Smooth muscle cell (in vitro differentiated cells): ENCODE measurements around the gene GMNN. TPM values are rescaled to one million over a fixed set of nuclear protein-coding genes. Genes with fewer than 3 reads are reported as not detected.

Source experiments
- DNase-seq: peaks from one replicate; lab custom pipeline; 2025; ENCODE audit not compliant: unreplicated experiment; lab: John Stamatoyannopoulos, UW
- H2AFZ ChIP-seq: fragments of 200-600 bp; sonication (generic); 2 replicates; pipeline ENCODE4 v1.6.0; 2016; ENCODE audit warnings: antibody characterized with exemption, low read depth, mild to moderate bottlenecking
- H3F3A ChIP-seq: fragments of 200-600 bp; sonication (generic); 2 replicates; pipeline ENCODE4 v1.6.0; 2017; ENCODE audit warnings: antibody characterized with exemption, low read depth
- H3K27ac ChIP-seq: fragments of 200-600 bp; sonication (generic); 2 replicates; pipeline ENCODE4 v1.5.1; 2016; ENCODE audit warnings: low read depth, mild to moderate bottlenecking
- H3K27me3 ChIP-seq: fragments of 200-600 bp; sonication (generic); 2 replicates; pipeline ENCODE4 v1.6.1; 2016; ENCODE audit warnings: low read depth, mild to moderate bottlenecking
- H3K36me3 ChIP-seq: fragments of 200-600 bp; sonication (generic); 2 replicates; pipeline ENCODE4 v1.5.1; 2016; ENCODE audit warnings: low read depth
- H3K4me1 ChIP-seq: fragments of 200-600 bp; sonication (generic); 2 replicates; pipeline ENCODE4 v1.5.1; 2016; ENCODE audit warnings: low read depth
- H3K4me2 ChIP-seq: fragments of 200-600 bp; sonication (generic); 2 replicates; pipeline ENCODE4 v1.6.0; 2016; ENCODE audit warnings: mild to moderate bottlenecking
- H3K4me3 ChIP-seq: fragments of 200-600 bp; sonication (generic); 2 replicates; pipeline ENCODE4 v1.5.1; 2016; ENCODE audit warnings: mild to moderate bottlenecking
- H3K79me2 ChIP-seq: fragments of 200-600 bp; sonication (generic); 2 replicates; pipeline ENCODE4 v1.6.0; 2016; ENCODE audit warnings: low read depth, mild to moderate bottlenecking
- H3K9ac ChIP-seq: fragments of 200-600 bp; sonication (generic); 2 replicates; pipeline ENCODE4 v1.6.0; 2016; ENCODE audit warnings: low read depth
- H3K9me3 ChIP-seq: fragments of 200-600 bp; sonication (generic); replicated peaks from 2 replicates; pipeline ENCODE4 v1.5.1; 2016; ENCODE audit warnings: low read depth
- H4K20me1 ChIP-seq: fragments of 200-600 bp; sonication (generic); 2 replicates; pipeline ENCODE4 v1.6.0; 2016; ENCODE audit warnings: low read depth
- WGBS: methylation state at CpG from one replicate; pipeline ENCODE4 v1.1.7; 2016; ENCODE audit warnings: low lambda C conversion rate; 5-methylcytosine and 5-hydroxymethylcytosine counted together
- polyA plus RNA-seq: library from polyadenylated mRNA; unstranded; fragments of >200 nt; fragmentation: Nextera tagmentation; extraction: Ambion mirVana; gene quantifications from 2 replicates; pipeline ENCODE4 v1.2.1, GENCODE V29; 2016
- total RNA-seq: library from RNA; depleted of rRNA; stranded (reverse); fragments of >200 nt; gene quantifications from 2 replicates; pipeline ENCODE4 v1.2.3, GENCODE V29; 2014
- TF ChIP-seq, protein P1 (sequence below): fragments of 200-600 bp; sonication (generic); IDR thresholded peaks from 2 replicates; pipeline ENCODE4 v1.5.1; 2017; ENCODE audit warnings: borderline replicate concordance, mild to moderate bottlenecking, antibody characterized with exemption; ENCODE audit not compliant: insufficient read depth, poor library complexity, severe bottlenecking

GMNN gene
- total and polyA plus RNA-seq, 2 experiments from 2014 or later = 31.8 to 46.4 TPM

DNA sequence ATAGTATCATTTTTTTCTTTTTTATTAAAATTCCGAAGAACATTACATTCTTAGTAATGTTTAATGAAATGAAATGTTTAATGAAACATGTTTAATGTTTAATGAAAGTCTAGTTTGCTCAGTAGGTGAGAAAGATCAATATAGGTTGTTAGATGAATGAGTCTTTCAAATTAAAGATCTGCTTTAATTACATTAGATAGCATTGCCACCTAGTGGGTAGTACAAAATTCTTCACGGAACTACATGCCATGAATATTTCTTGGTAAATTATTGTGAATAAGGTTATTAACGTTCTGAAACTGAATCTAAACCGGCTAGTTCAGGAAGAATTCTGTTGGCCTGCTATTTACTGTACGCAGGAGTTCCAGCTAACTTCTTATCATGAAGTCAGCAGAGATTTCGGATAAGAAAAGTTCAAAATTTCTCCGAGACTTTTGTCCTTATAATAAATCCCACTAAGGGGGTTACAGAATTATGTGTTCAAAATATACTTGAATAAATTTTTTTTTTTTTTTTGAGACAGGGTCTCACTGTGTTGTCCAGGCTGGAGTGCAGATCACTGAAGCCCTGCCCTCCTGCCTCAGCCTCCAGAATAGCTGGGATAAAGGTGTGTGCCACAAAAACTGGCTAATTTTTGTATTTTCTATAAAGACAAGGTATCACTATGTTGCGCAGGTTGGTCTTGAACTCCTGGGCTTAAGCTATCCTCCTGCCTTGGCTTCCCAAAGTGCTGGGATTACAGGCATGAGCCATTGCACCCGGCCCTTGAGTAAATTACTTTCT lies 7.9 kb upstream of the GMNN start:
- Histone ChIP-seq H3K4me3 (no peak overlapping the region), H3K79me2 (no peaks in the 10 kb centered on the region), H3K9me3 (no peaks in the 10 kb centered on the region), H4K20me1 (no peaks in the 10 kb centered on the region), H3K9ac (no peak overlapping the region), H3K4me1 (no peaks in the 10 kb centered on the region), H3K4me2 (no peak overlapping the region), H3K27me3 (no peaks in the 10 kb centered on the region), H3K27ac (no peak overlapping the region), H2AFZ (no peak overlapping the region), H3F3A (peaks cover 4% of the 10 kb centered on the region), H3K36me3 (no peaks in the 10 kb centered on the region)
- no peak for DNase-seq
- TF ChIP-seq, protein P1, sequence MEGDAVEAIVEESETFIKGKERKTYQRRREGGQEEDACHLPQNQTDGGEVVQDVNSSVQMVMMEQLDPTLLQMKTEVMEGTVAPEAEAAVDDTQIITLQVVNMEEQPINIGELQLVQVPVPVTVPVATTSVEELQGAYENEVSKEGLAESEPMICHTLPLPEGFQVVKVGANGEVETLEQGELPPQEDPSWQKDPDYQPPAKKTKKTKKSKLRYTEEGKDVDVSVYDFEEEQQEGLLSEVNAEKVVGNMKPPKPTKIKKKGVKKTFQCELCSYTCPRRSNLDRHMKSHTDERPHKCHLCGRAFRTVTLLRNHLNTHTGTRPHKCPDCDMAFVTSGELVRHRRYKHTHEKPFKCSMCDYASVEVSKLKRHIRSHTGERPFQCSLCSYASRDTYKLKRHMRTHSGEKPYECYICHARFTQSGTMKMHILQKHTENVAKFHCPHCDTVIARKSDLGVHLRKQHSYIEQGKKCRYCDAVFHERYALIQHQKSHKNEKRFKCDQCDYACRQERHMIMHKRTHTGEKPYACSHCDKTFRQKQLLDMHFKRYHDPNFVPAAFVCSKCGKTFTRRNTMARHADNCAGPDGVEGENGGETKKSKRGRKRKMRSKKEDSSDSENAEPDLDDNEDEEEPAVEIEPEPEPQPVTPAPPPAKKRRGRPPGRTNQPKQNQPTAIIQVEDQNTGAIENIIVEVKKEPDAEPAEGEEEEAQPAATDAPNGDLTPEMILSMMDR = peak; percentile 57
- WGBS = 87% methylated on average over 9 of the region's 9 CpGs

DNA sequence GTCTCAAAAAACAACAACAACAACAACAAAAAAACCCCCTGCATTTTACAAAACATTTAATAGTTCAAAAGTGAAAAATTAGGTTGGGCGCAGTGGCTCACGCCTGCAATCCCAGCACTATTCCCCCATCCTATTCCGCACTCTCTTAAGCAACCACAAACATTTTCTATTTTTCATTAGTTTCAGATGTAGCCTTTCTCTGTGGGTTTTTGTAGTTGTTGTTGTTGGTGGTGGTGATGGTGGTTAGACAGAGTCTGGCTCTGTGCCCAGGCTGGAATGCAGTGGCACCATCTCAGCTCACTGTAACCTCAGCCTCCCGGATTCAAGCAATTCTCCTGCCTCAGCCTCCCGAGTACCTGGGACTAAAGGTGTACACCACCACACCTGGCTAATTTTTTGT lies 6.4 kb upstream of the GMNN start:
- Histone ChIP-seq H3K4me1 (no peaks in the 10 kb centered on the region), H3F3A (peaks cover 4% of the 10 kb centered on the region), H3K9me3 (no peaks in the 10 kb centered on the region), H3K79me2 (no peaks in the 10 kb centered on the region), H4K20me1 (no peaks in the 10 kb centered on the region), H3K4me2 (no peak overlapping the region), H3K9ac (no peak overlapping the region), H2AFZ (no peak overlapping the region), H3K36me3 (no peaks in the 10 kb centered on the region), H3K27me3 (no peaks in the 10 kb centered on the region), H3K4me3 (no peak overlapping the region), H3K27ac (no peak overlapping the region)
- no peak for DNase-seq
- TF ChIP-seq, protein P1 = no peak
- 96% methylated on average over 5 of the region's 5 CpGs for WGBS

DNA sequence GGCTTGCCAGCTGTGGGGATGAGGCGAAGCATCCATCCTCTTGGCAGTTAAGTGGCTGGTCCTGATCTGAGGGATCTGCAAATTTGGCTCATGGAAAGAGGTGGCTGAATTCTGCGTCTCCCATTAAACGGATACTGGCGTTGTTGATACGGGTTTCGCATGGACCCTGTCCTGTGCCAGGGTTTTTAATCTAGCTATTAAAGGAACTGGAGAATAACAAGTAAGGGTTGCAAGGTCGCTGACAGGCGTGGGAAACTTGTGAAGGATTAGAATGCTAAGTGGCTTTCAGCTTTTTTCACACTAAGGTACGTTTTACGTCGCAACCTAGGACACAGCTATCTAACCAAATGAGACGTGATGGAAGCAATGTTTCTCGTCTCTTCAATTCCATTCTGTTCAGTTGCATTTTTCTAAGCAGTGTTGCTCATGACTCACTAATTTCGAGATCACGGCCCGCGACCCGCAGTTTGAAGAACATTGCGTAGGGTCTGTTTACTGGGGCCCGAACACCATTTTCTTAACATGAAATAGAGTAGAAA lies 852 bp downstream of the GMNN start:
- no peaks in the 10 kb centered on the region for H3K36me3 ChIP-seq
- peak overlapping the region; percentile 94 for H2AFZ ChIP-seq
- no peaks in the 10 kb centered on the region for H3K9me3 ChIP-seq
- no peaks in the 10 kb centered on the region for H3K27me3 ChIP-seq
- TF ChIP-seq, protein P1 = no peak
- 6% methylated on average over 20 of the region's 20 CpGs for WGBS
- peaks cover 44% of the 10 kb centered on the region for H3K79me2 ChIP-seq
- peaks cover 15% of the 10 kb centered on the region for H3K4me1 ChIP-seq
- H3K4me2 ChIP-seq = peak overlapping the region; percentile 82
- no peak for DNase-seq
- peak overlapping the region; percentile 58 for H3K27ac ChIP-seq
- peak overlapping the region; percentile 51 for H3K9ac ChIP-seq
- peaks cover 1% of the 10 kb centered on the region for H3F3A ChIP-seq
- no peaks in the 10 kb centered on the region for H4K20me1 ChIP-seq
- H3K4me3 ChIP-seq = peak overlapping the region; percentile 76
